Neural cell (in vitro differentiated cells): ENCODE measurements around the gene PTK7.
"Not testable (repeated sequence)": the region's sequence is repeated elsewhere in the genome, so short reads cannot be mapped to it uniquely, and the experiment has no call there.

Experiments used
- EZH2 ChIP-seq: fragments of 200-600, 300-800 bp; shearing (Covaris generic), sonication (generic); IDR thresholded peaks from 2 replicates; pipeline ENCODE4 v1.6.1; 2014; ENCODE audit warnings: antibody characterized with exemption, low read length, borderline replicate concordance, mild to moderate bottlenecking; ENCODE audit not compliant: insufficient read depth, poor library complexity, severe bottlenecking
- POLR2AphosphoS5 ChIP-seq: IDR thresholded peaks from 2 replicates; pipeline ENCODE4 v1.6.1; 2012
- TF ChIP-seq, protein P1 (sequence below): fragments of 450-650 bp; IDR thresholded peaks from 2 replicates; pipeline ENCODE4 v1.5.1; 2014; ENCODE audit warnings: antibody characterized with exemption, mild to moderate bottlenecking, moderate library complexity; ENCODE audit not compliant: poor library complexity, severe bottlenecking
- TF ChIP-seq, protein P2 (sequence below): IDR thresholded peaks from 2 replicates; pipeline ENCODE4 v1.6.1; 2012; ENCODE audit warnings: borderline replicate concordance

DNA sequence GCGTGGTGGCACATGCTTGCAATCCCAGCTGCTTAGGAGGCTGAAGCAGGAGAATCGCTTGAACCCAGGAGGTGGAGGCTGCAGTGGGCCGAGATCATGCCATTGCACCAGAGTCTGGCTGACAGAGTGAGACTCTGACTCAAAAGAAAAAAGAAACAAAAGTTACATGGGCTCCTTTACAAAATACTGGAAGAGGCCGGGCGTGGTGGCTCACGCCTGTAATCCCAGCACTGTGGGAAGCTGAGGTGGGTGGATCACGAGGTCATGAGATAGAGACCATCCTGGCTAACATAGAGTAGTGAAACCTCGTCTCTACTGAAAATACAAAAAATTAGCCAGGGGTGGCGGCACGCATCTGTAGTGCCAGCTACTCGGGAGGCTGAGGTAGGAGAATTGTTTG, 63.9 kb downstream of the PTK7 start:
- not testable (repeated sequence) for TF ChIP-seq POLR2AphosphoS5, EZH2
- TF ChIP-seq, protein P1, sequence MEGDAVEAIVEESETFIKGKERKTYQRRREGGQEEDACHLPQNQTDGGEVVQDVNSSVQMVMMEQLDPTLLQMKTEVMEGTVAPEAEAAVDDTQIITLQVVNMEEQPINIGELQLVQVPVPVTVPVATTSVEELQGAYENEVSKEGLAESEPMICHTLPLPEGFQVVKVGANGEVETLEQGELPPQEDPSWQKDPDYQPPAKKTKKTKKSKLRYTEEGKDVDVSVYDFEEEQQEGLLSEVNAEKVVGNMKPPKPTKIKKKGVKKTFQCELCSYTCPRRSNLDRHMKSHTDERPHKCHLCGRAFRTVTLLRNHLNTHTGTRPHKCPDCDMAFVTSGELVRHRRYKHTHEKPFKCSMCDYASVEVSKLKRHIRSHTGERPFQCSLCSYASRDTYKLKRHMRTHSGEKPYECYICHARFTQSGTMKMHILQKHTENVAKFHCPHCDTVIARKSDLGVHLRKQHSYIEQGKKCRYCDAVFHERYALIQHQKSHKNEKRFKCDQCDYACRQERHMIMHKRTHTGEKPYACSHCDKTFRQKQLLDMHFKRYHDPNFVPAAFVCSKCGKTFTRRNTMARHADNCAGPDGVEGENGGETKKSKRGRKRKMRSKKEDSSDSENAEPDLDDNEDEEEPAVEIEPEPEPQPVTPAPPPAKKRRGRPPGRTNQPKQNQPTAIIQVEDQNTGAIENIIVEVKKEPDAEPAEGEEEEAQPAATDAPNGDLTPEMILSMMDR, result not testable (repeated sequence)
- TF ChIP-seq, protein P2, sequence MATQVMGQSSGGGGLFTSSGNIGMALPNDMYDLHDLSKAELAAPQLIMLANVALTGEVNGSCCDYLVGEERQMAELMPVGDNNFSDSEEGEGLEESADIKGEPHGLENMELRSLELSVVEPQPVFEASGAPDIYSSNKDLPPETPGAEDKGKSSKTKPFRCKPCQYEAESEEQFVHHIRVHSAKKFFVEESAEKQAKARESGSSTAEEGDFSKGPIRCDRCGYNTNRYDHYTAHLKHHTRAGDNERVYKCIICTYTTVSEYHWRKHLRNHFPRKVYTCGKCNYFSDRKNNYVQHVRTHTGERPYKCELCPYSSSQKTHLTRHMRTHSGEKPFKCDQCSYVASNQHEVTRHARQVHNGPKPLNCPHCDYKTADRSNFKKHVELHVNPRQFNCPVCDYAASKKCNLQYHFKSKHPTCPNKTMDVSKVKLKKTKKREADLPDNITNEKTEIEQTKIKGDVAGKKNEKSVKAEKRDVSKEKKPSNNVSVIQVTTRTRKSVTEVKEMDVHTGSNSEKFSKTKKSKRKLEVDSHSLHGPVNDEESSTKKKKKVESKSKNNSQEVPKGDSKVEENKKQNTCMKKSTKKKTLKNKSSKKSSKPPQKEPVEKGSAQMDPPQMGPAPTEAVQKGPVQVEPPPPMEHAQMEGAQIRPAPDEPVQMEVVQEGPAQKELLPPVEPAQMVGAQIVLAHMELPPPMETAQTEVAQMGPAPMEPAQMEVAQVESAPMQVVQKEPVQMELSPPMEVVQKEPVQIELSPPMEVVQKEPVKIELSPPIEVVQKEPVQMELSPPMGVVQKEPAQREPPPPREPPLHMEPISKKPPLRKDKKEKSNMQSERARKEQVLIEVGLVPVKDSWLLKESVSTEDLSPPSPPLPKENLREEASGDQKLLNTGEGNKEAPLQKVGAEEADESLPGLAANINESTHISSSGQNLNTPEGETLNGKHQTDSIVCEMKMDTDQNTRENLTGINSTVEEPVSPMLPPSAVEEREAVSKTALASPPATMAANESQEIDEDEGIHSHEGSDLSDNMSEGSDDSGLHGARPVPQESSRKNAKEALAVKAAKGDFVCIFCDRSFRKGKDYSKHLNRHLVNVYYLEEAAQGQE, result not testable (repeated sequence)
